Measurements from ENCODE around the gene IFT57.

The IFT57 gene

DNA sequence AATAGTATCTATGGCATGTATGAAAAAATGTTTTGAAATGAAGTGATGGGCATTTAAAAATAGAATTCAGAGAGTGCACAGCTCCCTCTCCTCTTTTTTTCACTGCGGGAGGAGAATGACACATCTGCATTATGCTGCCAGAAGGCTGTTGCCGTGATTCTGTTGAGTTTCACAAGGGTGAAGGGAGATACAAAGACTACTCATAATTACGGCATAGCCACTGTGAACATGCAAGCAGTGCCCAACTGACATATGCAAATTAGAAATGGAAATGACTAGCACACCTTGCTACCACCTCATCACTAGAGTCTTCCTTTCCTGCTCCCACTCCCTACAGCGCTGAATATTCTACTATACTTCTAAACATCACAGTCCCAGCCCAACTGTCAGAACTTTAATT is 20.1 kb downstream of the IFT57 start:
- no peak for DNase-seq

DNA sequence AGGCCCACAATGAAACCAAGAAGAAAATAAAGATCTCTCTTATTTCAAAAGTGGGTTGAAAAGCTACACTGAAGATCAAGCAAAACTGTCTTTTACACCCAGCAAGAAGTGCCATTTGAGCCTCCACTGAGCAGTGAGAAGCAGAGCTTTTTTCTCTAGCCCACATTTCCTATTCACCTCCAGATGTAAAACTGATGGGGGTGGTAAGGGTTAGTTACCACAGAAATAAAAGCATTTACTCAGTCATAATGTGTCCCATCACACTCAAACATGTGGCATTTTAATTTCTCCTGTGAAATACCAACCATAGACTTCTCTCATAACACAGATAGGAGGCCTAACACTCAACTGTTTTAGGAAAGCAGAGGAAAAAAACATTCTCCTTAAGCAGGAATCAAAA is 21.0 kb downstream of the IFT57 start:
- Mint-ChIP-seq H3K27ac (peak overlapping the region in 1 of 2 donors; percentile 52), H3K9me3 (no peaks in the 10 kb centered on the region), H3K36me3 (ENCODE audit: insufficient read depth) (peaks cover 3% of the 10 kb centered on the region), H3K4me1 (ENCODE audit: low read depth in 2 of 2) (peaks cover 3 to 8% of the 10 kb centered on the region in 2 donors), H3K27me3 (no peaks in the 10 kb centered on the region), H3K4me3 (no peak overlapping the region)
- DNase-seq (no peak), ATAC-seq (replicated peaks) (no peak)

More for the DNA sequence above, 20.1 kb downstream of the IFT57 start:
- Mint-ChIP-seq H3K4me3 (no peak overlapping the region), H3K9me3 (no peaks in the 10 kb centered on the region), H3K27me3 (no peaks in the 10 kb centered on the region), H3K36me3 (ENCODE audit: insufficient read depth) (peaks cover 3% of the 10 kb centered on the region), H3K4me1 (ENCODE audit: low read depth in 2 of 2) (peaks cover 3 to 8% of the 10 kb centered on the region in 2 donors), H3K27ac (peak overlapping the region in 1 of 2 donors; percentile 52)
- no peak for ATAC-seq (replicated peaks)

DNA sequence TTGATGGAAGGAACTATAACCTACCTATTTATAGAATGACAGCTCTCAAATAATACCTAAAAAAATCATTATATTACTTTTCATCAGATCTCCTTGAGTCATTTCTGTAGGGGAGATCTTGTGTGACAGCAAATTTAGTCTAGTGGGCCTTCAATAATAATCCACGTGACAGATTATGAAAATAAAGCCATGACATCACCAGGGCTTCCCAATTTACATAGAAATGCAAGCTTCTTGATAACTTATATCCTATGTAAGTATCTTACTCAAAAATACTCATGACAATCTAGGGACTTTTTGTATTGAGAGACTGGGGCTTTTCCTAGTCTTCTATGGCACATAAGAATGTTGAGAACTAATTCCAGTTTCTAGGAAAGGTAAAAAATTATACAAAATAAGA is 21.6 kb downstream of the IFT57 start:
- H3K4me3 Mint-ChIP-seq: no peak overlapping the region
- no peaks in the 10 kb centered on the region for H3K9me3 Mint-ChIP-seq
- ATAC-seq (replicated peaks): no peak
- DNase-seq: no peak
- peaks cover 3 to 8% of the 10 kb centered on the region in 2 donors for H3K4me1 Mint-ChIP-seq (ENCODE audit: low read depth in 2 of 2)
- no peak overlapping the region for H3K27ac Mint-ChIP-seq
- peaks cover 3% of the 10 kb centered on the region for H3K36me3 Mint-ChIP-seq (ENCODE audit: insufficient read depth)
- H3K27me3 Mint-ChIP-seq: no peaks in the 10 kb centered on the region

- no peaks in the 10 kb centered on the region for H3K27me3 Mint-ChIP-seq
- no peak for DNase-seq
Measured at GRCh38 chr3:108200024-108200423, 22.2 kb downstream of the IFT57 start.

DNA sequence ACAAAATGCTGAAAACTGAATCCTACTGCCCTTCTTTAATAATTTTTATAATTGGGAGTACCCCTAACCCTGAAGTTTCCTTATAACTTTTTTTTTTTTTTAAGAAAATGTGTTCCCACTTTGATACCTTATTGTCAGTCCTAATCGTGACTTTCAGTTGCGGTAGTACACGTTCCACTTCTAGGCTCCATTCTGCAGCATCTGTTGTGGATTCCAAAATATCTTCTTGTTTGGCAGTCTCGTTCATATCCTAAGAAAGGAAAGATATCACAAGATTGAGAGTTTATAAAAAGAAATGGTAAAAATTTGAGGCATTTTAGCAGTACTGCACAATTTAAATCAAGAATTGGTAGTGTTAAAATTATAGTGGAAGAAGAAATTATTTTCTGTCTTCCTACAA is 30.8 kb downstream of the IFT57 start:
- ATAC-seq (replicated peaks): no peak
- Mint-ChIP-seq H3K4me1 (ENCODE audit: low read depth in 2 of 2) (no peaks in the 10 kb centered on the region), H3K27me3 (no peaks in the 10 kb centered on the region), H3K4me3 (no peak overlapping the region), H3K36me3 (ENCODE audit: insufficient read depth) (peaks cover 8% of the 10 kb centered on the region), H3K9me3 (no peaks in the 10 kb centered on the region), H3K27ac (no peak overlapping the region)
- no peak for DNase-seq

More at GRCh38 chr3:108200024-108200423, 22.2 kb downstream of the IFT57 start:
- peaks cover 3% of the 10 kb centered on the region for H3K36me3 Mint-ChIP-seq (ENCODE audit: insufficient read depth)
- ATAC-seq (replicated peaks): no peak
- no peak overlapping the region for H3K27ac Mint-ChIP-seq
- peaks cover 3 to 8% of the 10 kb centered on the region in 2 donors for H3K4me1 Mint-ChIP-seq (ENCODE audit: low read depth in 2 of 2)
- no peaks in the 10 kb centered on the region for H3K9me3 Mint-ChIP-seq
- no peak overlapping the region for H3K4me3 Mint-ChIP-seq

GRCh38 chr3:108190346-108190745 is 31.9 kb downstream of the IFT57 start:
- peaks cover 12% of the 10 kb centered on the region for H3K36me3 Mint-ChIP-seq (ENCODE audit: insufficient read depth)
- ATAC-seq (replicated peaks): no peak
- DNase-seq: no peak
- H3K9me3 Mint-ChIP-seq: no peaks in the 10 kb centered on the region
- H3K27me3 Mint-ChIP-seq: no peaks in the 10 kb centered on the region
- no peaks in the 10 kb centered on the region for H3K4me1 Mint-ChIP-seq (ENCODE audit: low read depth in 2 of 2)
- H3K4me3 Mint-ChIP-seq: no peak overlapping the region
- H3K27ac Mint-ChIP-seq: no peak overlapping the region

DNA sequence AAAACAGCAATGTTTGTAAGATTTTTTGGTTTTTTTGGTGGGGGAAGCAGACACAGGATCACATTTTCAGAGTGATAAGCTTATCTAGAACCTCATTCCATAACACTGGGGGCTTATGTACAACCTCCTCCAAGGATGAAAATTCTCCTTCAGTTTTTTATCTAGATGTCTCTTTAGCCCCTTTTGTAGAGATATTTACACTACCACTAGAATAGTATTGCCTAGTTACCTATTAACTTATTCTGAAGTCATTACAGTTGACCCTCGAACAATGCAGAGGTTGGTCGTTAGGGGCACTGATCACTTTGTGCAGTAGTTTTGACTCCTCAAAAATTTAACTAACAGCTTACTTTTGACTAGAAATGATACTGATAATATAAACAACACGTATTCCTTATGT is 32.8 kb downstream of the IFT57 start:
- ATAC-seq (replicated peaks) (no peak), DNase-seq (no peak)
- Mint-ChIP-seq H3K27me3 (no peaks in the 10 kb centered on the region), H3K27ac (no peak overlapping the region), H3K9me3 (peaks cover 0 to 2% of the 10 kb centered on the region in 2 donors), H3K4me1 (ENCODE audit: low read depth in 2 of 2) (no peaks in the 10 kb centered on the region), H3K4me3 (no peak overlapping the region), H3K36me3 (ENCODE audit: insufficient read depth) (peaks cover 12% of the 10 kb centered on the region)

DNA sequence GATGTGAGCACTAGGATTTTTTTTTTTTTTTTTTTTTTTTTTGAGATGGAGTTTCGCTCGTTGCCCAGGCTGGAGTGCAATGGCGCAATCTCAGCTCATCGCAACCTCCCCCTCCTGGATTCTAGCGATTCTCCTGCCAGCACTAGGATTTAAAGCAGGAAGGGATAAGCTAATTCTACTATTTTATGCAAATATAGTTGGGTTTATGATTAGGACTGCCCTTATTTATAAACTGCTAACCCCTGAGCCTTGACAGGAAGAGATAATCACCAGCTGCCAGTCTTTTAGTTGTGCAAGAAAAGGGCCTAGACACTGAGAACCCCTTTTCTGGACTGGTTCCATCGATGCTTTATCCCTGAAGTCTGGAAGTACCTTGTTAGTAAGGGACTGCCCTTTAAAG is 36.7 kb downstream of the IFT57 start:
- Mint-ChIP-seq H3K4me1 (ENCODE audit: low read depth in 2 of 2) (peaks cover 2 to 13% of the 10 kb centered on the region in 2 donors), H3K9me3 (peaks cover 0 to 2% of the 10 kb centered on the region in 2 donors), H3K27ac (no peak overlapping the region), H3K27me3 (no peaks in the 10 kb centered on the region), H3K4me3 (no peak overlapping the region), H3K36me3 (ENCODE audit: insufficient read depth) (peaks cover 7% of the 10 kb centered on the region)
- DNase-seq: no peak
- ATAC-seq (replicated peaks): no peak

GRCh38 chr3:108184824-108185223 is 37.4 kb downstream of the IFT57 start:
- Mint-ChIP-seq H3K27ac (no peak overlapping the region), H3K4me1 (ENCODE audit: low read depth in 2 of 2) (peaks cover 2 to 13% of the 10 kb centered on the region in 2 donors), H3K27me3 (no peaks in the 10 kb centered on the region), H3K4me3 (no peak overlapping the region), H3K9me3 (peaks cover 0 to 2% of the 10 kb centered on the region in 2 donors), H3K36me3 (ENCODE audit: insufficient read depth) (peaks cover 7% of the 10 kb centered on the region)
- DNase-seq (no peak), ATAC-seq (replicated peaks) (no peak)

DNA sequence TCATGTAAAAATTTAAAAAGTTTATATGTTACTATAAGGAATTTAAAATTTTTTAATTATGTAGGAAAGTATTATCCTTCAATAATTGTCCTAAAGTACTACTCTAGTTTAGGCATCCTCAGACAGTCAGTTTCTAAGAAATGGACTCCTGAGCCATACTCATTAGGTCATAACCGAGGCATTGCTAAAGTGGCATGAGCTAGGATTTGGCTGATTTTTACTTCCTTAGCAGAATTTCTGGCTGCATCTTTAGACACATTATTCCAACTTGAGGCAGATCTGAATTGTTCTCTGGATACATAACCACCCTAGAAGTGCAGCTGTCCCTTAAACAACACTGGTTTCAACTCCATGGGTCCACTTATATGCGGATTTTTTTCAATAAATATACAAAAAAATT is 38.3 kb downstream of the IFT57 start:
- H3K4me3 Mint-ChIP-seq: no peak overlapping the region
- no peak for DNase-seq
- no peak for ATAC-seq (replicated peaks)
- H3K27ac Mint-ChIP-seq: no peak overlapping the region
- H3K9me3 Mint-ChIP-seq: peaks cover 0 to 2% of the 10 kb centered on the region in 2 donors
- H3K4me1 Mint-ChIP-seq (ENCODE audit: low read depth in 2 of 2): peaks cover 2 to 15% of the 10 kb centered on the region in 2 donors
- H3K36me3 Mint-ChIP-seq (ENCODE audit: insufficient read depth): peaks cover 7% of the 10 kb centered on the region
- H3K27me3 Mint-ChIP-seq: no peaks in the 10 kb centered on the region

DNA sequence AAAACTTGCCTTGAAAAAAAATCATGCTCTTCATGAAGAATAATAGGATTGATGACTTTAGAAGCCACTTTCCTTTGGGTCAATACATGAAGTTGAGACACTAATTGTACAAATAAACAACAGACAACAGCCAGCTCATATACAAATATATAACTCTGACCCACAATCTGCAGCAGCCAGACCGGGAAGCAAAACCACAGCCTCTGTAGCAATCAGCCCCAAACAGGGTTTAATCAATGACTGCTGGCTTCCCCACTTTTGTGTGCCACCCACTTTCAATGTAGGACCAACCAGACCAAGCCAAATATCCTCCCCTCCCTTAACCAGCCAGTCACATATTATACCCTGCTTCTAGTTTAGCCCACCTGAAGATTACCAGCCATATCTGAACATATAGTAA is 39.0 kb downstream of the IFT57 start:
- Mint-ChIP-seq H3K4me3 (no peak overlapping the region), H3K27ac (no peak overlapping the region), H3K4me1 (ENCODE audit: low read depth in 2 of 2) (peaks cover 2 to 16% of the 10 kb centered on the region in 2 donors), H3K27me3 (no peaks in the 10 kb centered on the region), H3K36me3 (ENCODE audit: insufficient read depth) (peaks cover 7% of the 10 kb centered on the region), H3K9me3 (peaks cover 0 to 2% of the 10 kb centered on the region in 2 donors)
- DNase-seq: no peak
- ATAC-seq (replicated peaks): no peak

- peaks cover 0 to 2% of the 10 kb centered on the region in 2 donors for H3K9me3 Mint-ChIP-seq
- ATAC-seq (replicated peaks): no peak
- peaks cover 7% of the 10 kb centered on the region for H3K36me3 Mint-ChIP-seq (ENCODE audit: insufficient read depth)
- no peaks in the 10 kb centered on the region for H3K27me3 Mint-ChIP-seq
- no peak overlapping the region for H3K27ac Mint-ChIP-seq
- no peak overlapping the region for H3K4me3 Mint-ChIP-seq
- no peak for DNase-seq
- H3K4me1 Mint-ChIP-seq (ENCODE audit: low read depth in 2 of 2): peaks cover 2 to 16% of the 10 kb centered on the region in 2 donors
Measured at GRCh38 chr3:108182339-108182738, 39.9 kb downstream of the IFT57 start.

DNA sequence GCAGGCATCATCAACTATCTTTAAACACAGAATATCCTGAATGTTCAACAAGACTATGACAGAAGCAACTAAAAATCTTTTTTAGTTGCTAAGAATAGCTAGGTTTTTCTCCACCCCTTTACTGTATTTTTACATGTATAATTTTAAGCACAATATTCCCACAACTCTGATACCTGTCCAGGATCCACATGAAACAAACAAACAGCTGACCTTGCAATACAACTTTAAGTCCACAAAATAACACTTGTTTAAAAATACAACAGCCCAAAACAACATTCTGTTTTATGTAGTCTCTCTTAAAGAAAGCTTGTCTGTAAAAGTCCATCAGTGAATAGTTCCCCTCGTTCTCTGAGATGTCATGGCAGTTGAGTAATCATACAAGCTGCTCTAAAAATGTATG is 41.1 kb downstream of the IFT57 start:
- Mint-ChIP-seq H3K27ac (peak overlapping the region in 1 of 2 donors; percentile 4), H3K4me1 (ENCODE audit: low read depth in 2 of 2) (peaks cover 2 to 19% of the 10 kb centered on the region in 2 donors)

GRCh38 chr3:108180194-108180593 is 42.0 kb downstream of the IFT57 start:
- H3K27ac Mint-ChIP-seq: no peak overlapping the region
- no peak overlapping the region for H3K4me3 Mint-ChIP-seq
- DNase-seq (no peak), ATAC-seq (replicated peaks) (no peak)
- H3K9me3 Mint-ChIP-seq: peaks cover 0 to 2% of the 10 kb centered on the region in 2 donors
- H3K36me3 Mint-ChIP-seq (ENCODE audit: insufficient read depth): peaks cover 3% of the 10 kb centered on the region
- peaks cover 2 to 21% of the 10 kb centered on the region in 2 donors for H3K4me1 Mint-ChIP-seq (ENCODE audit: low read depth in 2 of 2)
- no peaks in the 10 kb centered on the region for H3K27me3 Mint-ChIP-seq

More for the DNA sequence above, 41.1 kb downstream of the IFT57 start:
- DNase-seq (no peak), ATAC-seq (replicated peaks) (no peak)
- peaks cover 0 to 2% of the 10 kb centered on the region in 2 donors for H3K9me3 Mint-ChIP-seq
- H3K4me3 Mint-ChIP-seq: no peak overlapping the region
- no peaks in the 10 kb centered on the region for H3K27me3 Mint-ChIP-seq
- H3K36me3 Mint-ChIP-seq (ENCODE audit: insufficient read depth): peaks cover 7% of the 10 kb centered on the region

GRCh38 chr3:108178676-108179075 is 43.5 kb downstream of the IFT57 start:
- Mint-ChIP-seq H3K4me1 (ENCODE audit: low read depth in 2 of 2) (peaks cover 2 to 21% of the 10 kb centered on the region in 2 donors), H3K27me3 (no peaks in the 10 kb centered on the region), H3K4me3 (no peak overlapping the region), H3K36me3 (ENCODE audit: insufficient read depth) (peaks cover 3% of the 10 kb centered on the region), H3K9me3 (no peaks in the 10 kb centered on the region), H3K27ac (no peak overlapping the region)
- DNase-seq (no peak), ATAC-seq (replicated peaks) (no peak)

Data from effector memory CD8-positive, alpha-beta T cell (primary cell).